ENCODE measurements around the gene DPP10.

DNA sequence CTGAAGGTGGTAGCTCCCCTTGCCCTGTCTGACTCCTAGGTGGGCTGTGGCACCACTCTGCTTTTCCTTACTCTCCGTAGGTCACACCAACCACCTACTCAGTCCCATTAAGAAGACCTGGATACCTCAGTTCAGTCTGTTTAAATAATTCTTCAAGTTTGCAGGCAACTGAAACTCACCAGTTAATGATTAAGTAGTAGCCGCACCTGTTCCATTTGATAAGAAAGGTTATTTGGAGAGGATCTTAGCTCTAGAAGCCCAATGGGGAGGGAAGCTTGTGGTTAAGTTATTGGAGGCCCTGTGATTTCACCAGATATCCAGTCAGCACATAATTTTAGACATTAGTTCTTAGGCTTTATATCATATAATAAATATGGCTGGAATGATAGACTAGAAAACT, 1193.0 kb downstream of the DPP10 start:
- TF ChIP-seq POLR2A (IDR thresholded peaks at IDR 0.05): no peak
- TF ChIP-seq, protein P1, sequence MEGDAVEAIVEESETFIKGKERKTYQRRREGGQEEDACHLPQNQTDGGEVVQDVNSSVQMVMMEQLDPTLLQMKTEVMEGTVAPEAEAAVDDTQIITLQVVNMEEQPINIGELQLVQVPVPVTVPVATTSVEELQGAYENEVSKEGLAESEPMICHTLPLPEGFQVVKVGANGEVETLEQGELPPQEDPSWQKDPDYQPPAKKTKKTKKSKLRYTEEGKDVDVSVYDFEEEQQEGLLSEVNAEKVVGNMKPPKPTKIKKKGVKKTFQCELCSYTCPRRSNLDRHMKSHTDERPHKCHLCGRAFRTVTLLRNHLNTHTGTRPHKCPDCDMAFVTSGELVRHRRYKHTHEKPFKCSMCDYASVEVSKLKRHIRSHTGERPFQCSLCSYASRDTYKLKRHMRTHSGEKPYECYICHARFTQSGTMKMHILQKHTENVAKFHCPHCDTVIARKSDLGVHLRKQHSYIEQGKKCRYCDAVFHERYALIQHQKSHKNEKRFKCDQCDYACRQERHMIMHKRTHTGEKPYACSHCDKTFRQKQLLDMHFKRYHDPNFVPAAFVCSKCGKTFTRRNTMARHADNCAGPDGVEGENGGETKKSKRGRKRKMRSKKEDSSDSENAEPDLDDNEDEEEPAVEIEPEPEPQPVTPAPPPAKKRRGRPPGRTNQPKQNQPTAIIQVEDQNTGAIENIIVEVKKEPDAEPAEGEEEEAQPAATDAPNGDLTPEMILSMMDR (IDR thresholded peaks at IDR 0.05): no peak

Data from body of pancreas (tissue), 4 donors.